ENCODE results near the gene CRYZ. TPM values are rescaled to one million over a fixed set of nuclear protein-coding genes. Genes with fewer than 3 reads are reported as not detected.
"Not testable (repeated sequence)": the region's sequence is repeated elsewhere in the genome, so short reads cannot be mapped to it uniquely, and the experiment has no call there.

The CRYZ gene
- total and polyA plus RNA-seq, 2 donors (not counting 1 experiment from before 2014, with no cell fraction given) = 50.2 to 85.9 TPM

DNA sequence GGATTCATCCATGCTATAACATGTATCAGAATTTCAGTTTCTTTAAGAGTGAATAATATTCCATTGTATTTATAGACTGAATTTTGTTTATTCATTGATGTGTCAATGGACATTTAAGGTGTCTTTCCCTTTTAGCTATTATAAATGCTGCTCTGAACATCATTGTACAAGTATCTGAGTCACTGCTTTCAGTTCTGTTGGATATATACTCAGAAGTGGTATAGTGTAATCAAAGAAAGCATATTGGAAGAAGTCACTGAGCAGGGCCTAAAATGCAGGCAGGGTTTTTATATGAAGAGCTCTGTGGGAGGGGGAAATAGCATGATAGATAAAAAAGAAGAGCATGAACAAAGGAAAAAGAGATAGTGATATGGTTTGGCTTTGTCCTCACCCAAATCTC, 22.6 kb upstream of the CRYZ start:
- no peaks in the 10 kb centered on the region for H4K20me1 ChIP-seq (ENCODE audit: control insufficient read depth, extremely low read depth, insufficient read depth, low read length)
- H3K9me3 ChIP-seq (ENCODE audit: control insufficient read depth, insufficient read depth, low read depth, low read length) = no peaks in the 10 kb centered on the region
- no peak overlapping the region for H3K4me3 ChIP-seq (replicated peaks in 1 of 4; ENCODE audit: control extremely low read depth in 1 of 4, insufficient read depth in 1 of 4, low read depth in 3 of 4, low read length in 4 of 4)
- no peaks in the 10 kb centered on the region for H3K27me3 ChIP-seq (ENCODE audit: control insufficient read depth, insufficient read depth, low read length)
- no peak overlapping the region for H3K9ac ChIP-seq (ENCODE audit: insufficient read depth, low read length)
- no peak for DNase-seq (ENCODE audit: low read depth in 2 of 2)
- H2AFZ ChIP-seq (ENCODE audit: low read length) = no peak overlapping the region
- no peaks in the 10 kb centered on the region for H3K4me1 ChIP-seq (ENCODE audit: control insufficient read depth, extremely low read depth, insufficient read depth, low read length)
- no peak overlapping the region for H3K4me2 ChIP-seq (ENCODE audit: extremely low read depth, insufficient read depth, low read length)
- TF ChIP-seq EZH2 (IDR thresholded peaks at IDR 0.05; ENCODE audit: low read length, missing control alignments) = no peak
- TF ChIP-seq, protein P1, sequence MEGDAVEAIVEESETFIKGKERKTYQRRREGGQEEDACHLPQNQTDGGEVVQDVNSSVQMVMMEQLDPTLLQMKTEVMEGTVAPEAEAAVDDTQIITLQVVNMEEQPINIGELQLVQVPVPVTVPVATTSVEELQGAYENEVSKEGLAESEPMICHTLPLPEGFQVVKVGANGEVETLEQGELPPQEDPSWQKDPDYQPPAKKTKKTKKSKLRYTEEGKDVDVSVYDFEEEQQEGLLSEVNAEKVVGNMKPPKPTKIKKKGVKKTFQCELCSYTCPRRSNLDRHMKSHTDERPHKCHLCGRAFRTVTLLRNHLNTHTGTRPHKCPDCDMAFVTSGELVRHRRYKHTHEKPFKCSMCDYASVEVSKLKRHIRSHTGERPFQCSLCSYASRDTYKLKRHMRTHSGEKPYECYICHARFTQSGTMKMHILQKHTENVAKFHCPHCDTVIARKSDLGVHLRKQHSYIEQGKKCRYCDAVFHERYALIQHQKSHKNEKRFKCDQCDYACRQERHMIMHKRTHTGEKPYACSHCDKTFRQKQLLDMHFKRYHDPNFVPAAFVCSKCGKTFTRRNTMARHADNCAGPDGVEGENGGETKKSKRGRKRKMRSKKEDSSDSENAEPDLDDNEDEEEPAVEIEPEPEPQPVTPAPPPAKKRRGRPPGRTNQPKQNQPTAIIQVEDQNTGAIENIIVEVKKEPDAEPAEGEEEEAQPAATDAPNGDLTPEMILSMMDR (conservative IDR thresholded peaks at IDR 0.05 in 1 of 2, IDR thresholded peaks at IDR 0.05 in 1 of 2; ENCODE audit: low read depth in 1 of 2, low read length in 2 of 2) = no peak
- no peaks in the 10 kb centered on the region for H3K79me2 ChIP-seq (ENCODE audit: control insufficient read depth, insufficient read depth, low read length)
- H3K36me3 ChIP-seq (ENCODE audit: control insufficient read depth, insufficient read depth, low read length) = no peaks in the 10 kb centered on the region
- H3K27ac ChIP-seq (ENCODE audit: insufficient read depth, low read length) = no peak overlapping the region

DNA sequence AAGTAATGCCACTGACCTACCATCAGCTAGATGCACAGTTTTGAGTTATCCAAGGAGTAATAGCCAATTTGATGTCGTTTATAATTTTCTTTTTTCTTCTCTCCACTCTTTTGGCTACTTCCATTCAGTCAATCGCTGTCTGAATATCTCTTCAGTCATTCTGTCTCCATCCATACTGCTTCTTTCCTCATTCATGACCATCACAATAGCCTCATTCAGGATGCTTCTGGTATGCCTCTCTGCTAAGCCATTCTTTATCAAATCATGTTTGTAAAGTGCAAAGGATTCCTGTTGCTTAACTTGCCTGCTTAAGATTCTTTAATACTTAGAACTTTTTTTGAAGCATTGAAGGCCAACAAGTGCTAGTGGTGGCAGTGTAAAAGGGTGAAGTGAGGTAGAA, 20.3 kb upstream of the CRYZ start:
- Histone ChIP-seq H3K27me3 (ENCODE audit: control insufficient read depth, insufficient read depth, low read length) (no peaks in the 10 kb centered on the region), H3K79me2 (ENCODE audit: control insufficient read depth, insufficient read depth, low read length) (no peaks in the 10 kb centered on the region), H3K4me3 (replicated peaks in 1 of 4; ENCODE audit: control extremely low read depth in 1 of 4, insufficient read depth in 1 of 4, low read depth in 3 of 4, low read length in 4 of 4) (no peak overlapping the region), H3K36me3 (ENCODE audit: control insufficient read depth, insufficient read depth, low read length) (no peaks in the 10 kb centered on the region), H3K4me2 (ENCODE audit: extremely low read depth, insufficient read depth, low read length) (no peak overlapping the region), H3K9me3 (ENCODE audit: control insufficient read depth, insufficient read depth, low read depth, low read length) (no peaks in the 10 kb centered on the region), H4K20me1 (ENCODE audit: control insufficient read depth, extremely low read depth, insufficient read depth, low read length) (no peaks in the 10 kb centered on the region), H2AFZ (ENCODE audit: low read length) (no peak overlapping the region), H3K9ac (ENCODE audit: insufficient read depth, low read length) (no peak overlapping the region), H3K27ac (ENCODE audit: insufficient read depth, low read length) (no peak overlapping the region), H3K4me1 (ENCODE audit: control insufficient read depth, extremely low read depth, insufficient read depth, low read length) (no peaks in the 10 kb centered on the region)
- DNase-seq (ENCODE audit: low read depth in 2 of 2) = no peak
- no peak for TF ChIP-seq EZH2 (IDR thresholded peaks at IDR 0.05; ENCODE audit: low read length, missing control alignments)
- TF ChIP-seq, protein P1 (conservative IDR thresholded peaks at IDR 0.05 in 1 of 2, IDR thresholded peaks at IDR 0.05 in 1 of 2; ENCODE audit: low read depth in 1 of 2, low read length in 2 of 2) = no peak

DNA sequence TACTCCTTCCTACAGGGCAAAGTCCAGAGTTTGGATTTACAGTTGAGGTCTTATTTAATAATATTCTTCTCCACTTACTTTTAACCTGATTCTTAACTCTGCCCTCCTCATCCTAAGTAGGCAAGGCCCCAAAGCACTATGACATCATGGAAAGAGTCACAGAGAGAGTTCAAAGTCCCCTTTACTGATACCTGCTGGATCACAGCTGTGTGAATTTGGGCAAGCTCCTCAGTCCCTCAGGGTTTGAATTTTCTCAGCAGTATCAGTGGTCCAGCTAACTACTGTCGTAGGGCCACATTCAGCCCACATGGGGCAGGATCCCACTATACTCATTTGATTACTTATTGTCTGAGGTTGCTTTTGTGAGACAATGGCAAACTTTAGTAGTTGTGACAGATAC, 16.1 kb upstream of the CRYZ start:
- Histone ChIP-seq H3K4me2 (ENCODE audit: extremely low read depth, insufficient read depth, low read length) (no peak overlapping the region), H3K4me3 (replicated peaks in 1 of 4; ENCODE audit: control extremely low read depth in 1 of 4, insufficient read depth in 1 of 4, low read depth in 3 of 4, low read length in 4 of 4) (no peak overlapping the region), H3K9me3 (ENCODE audit: control insufficient read depth, insufficient read depth, low read depth, low read length) (no peaks in the 10 kb centered on the region), H3K9ac (ENCODE audit: insufficient read depth, low read length) (no peak overlapping the region), H2AFZ (ENCODE audit: low read length) (no peak overlapping the region), H3K36me3 (ENCODE audit: control insufficient read depth, insufficient read depth, low read length) (peaks cover 4% of the 10 kb centered on the region), H4K20me1 (ENCODE audit: control insufficient read depth, extremely low read depth, insufficient read depth, low read length) (no peaks in the 10 kb centered on the region), H3K79me2 (ENCODE audit: control insufficient read depth, insufficient read depth, low read length) (no peaks in the 10 kb centered on the region), H3K27me3 (ENCODE audit: control insufficient read depth, insufficient read depth, low read length) (no peaks in the 10 kb centered on the region), H3K4me1 (ENCODE audit: control insufficient read depth, extremely low read depth, insufficient read depth, low read length) (no peaks in the 10 kb centered on the region), H3K27ac (ENCODE audit: insufficient read depth, low read length) (no peak overlapping the region)
- TF ChIP-seq, protein P1 (conservative IDR thresholded peaks at IDR 0.05 in 1 of 2, IDR thresholded peaks at IDR 0.05 in 1 of 2; ENCODE audit: low read depth in 1 of 2, low read length in 2 of 2) = no peak
- TF ChIP-seq EZH2 (IDR thresholded peaks at IDR 0.05; ENCODE audit: low read length, missing control alignments) = no peak
- DNase-seq (ENCODE audit: low read depth in 2 of 2) = no peak

DNA sequence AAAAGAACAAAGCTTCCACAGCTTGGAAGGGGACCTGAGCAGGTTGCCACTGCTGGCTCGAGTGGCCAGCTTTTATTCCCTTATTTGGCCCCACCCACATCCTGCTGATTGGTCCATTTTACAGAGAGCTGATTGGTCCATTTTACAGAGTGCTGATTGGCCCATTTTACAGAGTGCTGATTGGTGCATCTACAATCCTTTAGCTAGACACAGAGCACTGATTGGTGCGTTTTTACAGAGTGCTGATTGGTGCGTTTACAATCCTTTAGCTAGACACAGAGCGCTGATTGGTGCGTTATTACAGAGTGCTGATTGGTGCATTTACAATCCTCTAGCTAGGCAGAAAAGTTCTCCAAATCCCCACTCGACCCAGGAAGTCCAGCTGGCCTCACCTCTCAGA, 12.4 kb upstream of the CRYZ start:
- not testable (repeated sequence) for H3K36me3 ChIP-seq (ENCODE audit: control insufficient read depth, insufficient read depth, low read length); H3K79me2 ChIP-seq (ENCODE audit: control insufficient read depth, insufficient read depth, low read length); H3K4me3 ChIP-seq (replicated peaks in 1 of 4; ENCODE audit: control extremely low read depth in 1 of 4, insufficient read depth in 1 of 4, low read depth in 3 of 4, low read length in 4 of 4); H3K27me3 ChIP-seq (ENCODE audit: control insufficient read depth, insufficient read depth, low read length); H2AFZ ChIP-seq (ENCODE audit: low read length); H4K20me1 ChIP-seq (ENCODE audit: control insufficient read depth, extremely low read depth, insufficient read depth, low read length); H3K27ac ChIP-seq (ENCODE audit: insufficient read depth, low read length); H3K4me2 ChIP-seq (ENCODE audit: extremely low read depth, insufficient read depth, low read length); H3K9ac ChIP-seq (ENCODE audit: insufficient read depth, low read length); H3K9me3 ChIP-seq (ENCODE audit: control insufficient read depth, insufficient read depth, low read depth, low read length); DNase-seq (ENCODE audit: low read depth in 2 of 2); H3K4me1 ChIP-seq (ENCODE audit: control insufficient read depth, extremely low read depth, insufficient read depth, low read length)

DNA sequence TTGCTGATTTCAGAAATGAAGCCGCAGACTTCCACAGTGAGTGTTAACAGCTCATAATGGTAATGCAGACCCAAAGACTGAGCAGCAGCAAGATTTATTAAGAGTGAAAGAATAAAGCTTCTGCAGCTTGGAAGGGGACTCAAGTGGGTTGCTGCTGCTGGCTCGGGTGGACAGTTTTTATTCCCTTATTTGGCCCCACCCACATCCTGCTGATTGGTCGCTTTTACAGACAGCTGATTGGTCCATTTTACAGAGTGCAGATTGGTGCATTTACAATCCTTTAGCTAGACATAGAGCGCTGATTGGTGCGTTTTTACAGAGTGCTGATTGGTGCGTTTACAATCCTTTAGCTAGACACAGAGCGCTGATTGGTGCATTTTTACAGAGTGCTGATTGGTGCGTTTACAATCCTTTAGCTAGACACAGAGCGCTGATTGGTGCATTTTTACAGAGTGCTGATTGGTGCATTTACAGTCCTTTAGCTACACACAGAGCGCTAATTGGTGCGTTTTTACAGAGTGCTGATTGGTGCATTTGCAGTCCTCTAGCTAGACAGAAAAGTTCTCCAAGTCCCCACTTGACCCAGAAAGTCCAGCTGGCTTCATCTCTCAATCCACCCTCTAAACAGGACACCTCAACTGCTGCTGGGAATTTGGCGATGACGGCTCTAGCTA, 7.6 kb upstream of the CRYZ start:
- H3K4me1 ChIP-seq (ENCODE audit: control insufficient read depth, extremely low read depth, insufficient read depth, low read length); H3K27ac ChIP-seq (ENCODE audit: insufficient read depth, low read length); H3K9me3 ChIP-seq (ENCODE audit: control insufficient read depth, insufficient read depth, low read depth, low read length); H3K9ac ChIP-seq (ENCODE audit: insufficient read depth, low read length); H3K4me3 ChIP-seq (replicated peaks in 1 of 4; ENCODE audit: control extremely low read depth in 1 of 4, insufficient read depth in 1 of 4, low read depth in 3 of 4, low read length in 4 of 4); H2AFZ ChIP-seq (ENCODE audit: low read length); H4K20me1 ChIP-seq (ENCODE audit: control insufficient read depth, extremely low read depth, insufficient read depth, low read length); H3K79me2 ChIP-seq (ENCODE audit: control insufficient read depth, insufficient read depth, low read length); H3K4me2 ChIP-seq (ENCODE audit: extremely low read depth, insufficient read depth, low read length); H3K36me3 ChIP-seq (ENCODE audit: control insufficient read depth, insufficient read depth, low read length); DNase-seq (ENCODE audit: low read depth in 2 of 2); H3K27me3 ChIP-seq (ENCODE audit: control insufficient read depth, insufficient read depth, low read length): not testable (repeated sequence)

All from fibroblast of lung (primary cell).